Neural cell (in vitro differentiated cells): ENCODE data around the gene TPD52L3.

Experiments
- CTCF ChIP-seq: fragments of 450-650 bp; IDR thresholded peaks from 2 replicates; pipeline ENCODE4 v1.5.1; 2014; ENCODE audit warnings: antibody characterized with exemption, mild to moderate bottlenecking, moderate library complexity; ENCODE audit not compliant: poor library complexity, severe bottlenecking
- EP300 ChIP-seq: fragments of 450-650 bp; conservative IDR thresholded peaks from 2 replicates; pipeline ENCODE4 v1.6.1; 2014; ENCODE audit warnings: antibody characterized with exemption, mild to moderate bottlenecking, moderate library complexity; ENCODE audit not compliant: poor library complexity, severe bottlenecking
- EZH2 ChIP-seq: fragments of 200-600, 300-800 bp; shearing (Covaris generic), sonication (generic); IDR thresholded peaks from 2 replicates; pipeline ENCODE4 v1.6.1; 2014; ENCODE audit warnings: antibody characterized with exemption, low read length, borderline replicate concordance, mild to moderate bottlenecking; ENCODE audit not compliant: insufficient read depth, poor library complexity, severe bottlenecking
- MXI1 ChIP-seq: fragments of 450-650 bp; conservative IDR thresholded peaks from 2 replicates; pipeline ENCODE4 v1.6.1; 2014; ENCODE audit warnings: antibody characterized with exemption, mild to moderate bottlenecking; ENCODE audit not compliant: poor library complexity, severe bottlenecking
- POLR2AphosphoS5 ChIP-seq: IDR thresholded peaks from 2 replicates; pipeline ENCODE4 v1.6.1; 2012
- REST ChIP-seq: IDR thresholded peaks from 2 replicates; pipeline ENCODE4 v1.6.1; 2012; ENCODE audit warnings: borderline replicate concordance
- TAF1 ChIP-seq: IDR thresholded peaks from 2 replicates; pipeline ENCODE4 v1.6.1; 2012; ENCODE audit warnings: low read depth

DNA sequence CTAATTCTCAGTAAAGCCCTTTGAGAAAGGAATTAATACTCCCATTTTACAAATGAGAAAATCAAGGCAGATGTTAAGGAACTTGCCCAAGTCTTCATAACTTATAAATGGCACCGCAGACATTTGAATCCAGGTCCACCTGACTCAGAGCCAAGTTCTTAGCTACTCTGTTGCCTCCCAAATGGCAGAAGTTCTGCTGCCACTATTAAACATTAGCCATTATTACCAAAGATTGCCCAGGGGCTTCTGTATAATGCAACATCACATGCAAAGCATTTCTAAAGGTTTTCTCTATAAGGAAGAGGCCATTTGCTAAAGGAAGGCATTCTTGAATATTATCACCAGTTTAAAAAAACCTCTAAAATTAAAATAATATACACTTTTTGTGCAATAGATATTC lies 28.3 kb downstream of the TPD52L3 start:
- no peak for TF ChIP-seq CTCF
- no peak for TF ChIP-seq EZH2
- TF ChIP-seq POLR2AphosphoS5 = no peak
- no peak for TF ChIP-seq EP300
- no peak for TF ChIP-seq REST
- no peak for TF ChIP-seq MXI1
- TF ChIP-seq TAF1 = no peak
